Progenitor cell of endocrine pancreas (in vitro differentiated cells): ENCODE results near the gene RILPL1. TPM values are rescaled to one million over a fixed set of nuclear protein-coding genes. Genes with fewer than 3 reads are reported as not detected.

Experiments used
- DNase-seq: peaks from one replicate; pipeline ENCODE4 v3.0.0; 2021; ENCODE audit warnings: low spot score; ENCODE audit not compliant: unreplicated experiment
- H3K27ac Mint-ChIP-seq: 2 replicates; pipeline ENCODE4 v1.8.0; 2021; ENCODE audit warnings: mild to moderate bottlenecking, moderate library complexity, mixed read lengths
- H3K27me3 Mint-ChIP-seq: 2 replicates; pipeline ENCODE4 v1.8.0; 2021; ENCODE audit warnings: mixed read lengths
- H3K36me3 Mint-ChIP-seq: 2 replicates; pipeline ENCODE4 v1.8.0; 2022; ENCODE audit warnings: mixed read lengths; ENCODE audit not compliant: insufficient read depth
- H3K4me1 Mint-ChIP-seq: 2 replicates; pipeline ENCODE4 v1.8.0; 2021; ENCODE audit warnings: low read depth, mixed read lengths
- H3K4me3 Mint-ChIP-seq: 2 replicates; pipeline ENCODE4 v1.8.0; 2021; ENCODE audit warnings: low read depth, mild to moderate bottlenecking, moderate library complexity, mixed read lengths
- H3K9me3 Mint-ChIP-seq: 2 replicates; pipeline ENCODE4 v1.8.0; 2021; ENCODE audit warnings: low read depth, mixed read lengths
- CTCF ChIP-seq: fragments of 200-600 bp; sonication (generic); IDR thresholded peaks from one replicate; pipeline ENCODE4 v1.5.0; 2021; ENCODE audit warnings: antibody characterized with exemption, mild to moderate bottlenecking; ENCODE audit not compliant: unreplicated experiment
- total RNA-seq: library from RNA; stranded (reverse); gene quantifications from 2 replicates; pipeline ENCODE4 v1.2.1, GENCODE V29; 2021

Gene RILPL1
- total RNA-seq, 1 donor from 2014 or later = 26.2 TPM

DNA sequence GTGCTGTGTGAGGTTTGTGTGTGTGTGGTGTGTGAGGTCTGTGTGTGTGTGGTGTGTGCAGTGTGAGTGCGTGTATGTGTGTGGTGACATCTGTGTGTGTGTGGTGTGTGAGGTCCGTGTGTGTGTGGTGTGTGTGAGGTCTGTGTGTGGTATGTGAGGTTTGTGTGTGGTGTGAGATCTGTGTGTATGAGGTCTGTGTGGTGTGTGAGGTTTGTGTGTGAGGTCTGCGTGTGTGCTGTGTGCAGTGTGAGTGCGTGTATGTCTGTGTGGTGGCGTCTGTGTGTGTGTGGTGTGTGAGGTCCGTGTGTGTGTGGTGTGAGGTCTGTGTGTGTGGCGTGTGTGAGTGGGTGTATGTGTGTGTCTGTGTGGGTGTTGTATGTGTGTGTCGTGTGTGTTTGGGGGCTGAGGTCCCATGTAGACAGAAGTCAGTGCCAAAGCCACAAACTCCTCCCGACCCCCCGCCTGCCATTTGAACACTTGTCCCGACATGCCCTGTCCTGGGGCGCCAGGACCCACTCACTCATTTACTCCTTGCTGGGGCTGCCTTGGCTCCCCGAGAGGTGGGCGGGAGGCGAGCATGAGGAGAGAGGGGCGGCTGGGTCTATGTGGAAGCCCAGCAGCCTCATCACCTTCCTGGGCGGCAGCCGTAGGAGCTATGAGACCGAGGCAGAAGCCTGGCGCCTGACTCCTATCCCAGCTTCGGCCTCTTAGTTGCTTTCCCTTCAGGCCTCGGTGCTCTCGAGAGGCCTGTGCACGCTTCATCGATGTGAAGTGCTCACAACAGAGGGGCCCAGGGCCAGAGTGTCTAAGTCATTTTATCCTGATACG is 20.5 kb downstream of the RILPL1 start:
- TF ChIP-seq CTCF = no peak
- no peak overlapping the region for H3K4me3 Mint-ChIP-seq
- no peaks in the 10 kb centered on the region for H3K9me3 Mint-ChIP-seq
- H3K27ac Mint-ChIP-seq = no peak overlapping the region
- H3K36me3 Mint-ChIP-seq = peaks cover 19% of the 10 kb centered on the region
- no peak for DNase-seq
- H3K27me3 Mint-ChIP-seq = no peaks in the 10 kb centered on the region
- H3K4me1 Mint-ChIP-seq = no peaks in the 10 kb centered on the region

DNA sequence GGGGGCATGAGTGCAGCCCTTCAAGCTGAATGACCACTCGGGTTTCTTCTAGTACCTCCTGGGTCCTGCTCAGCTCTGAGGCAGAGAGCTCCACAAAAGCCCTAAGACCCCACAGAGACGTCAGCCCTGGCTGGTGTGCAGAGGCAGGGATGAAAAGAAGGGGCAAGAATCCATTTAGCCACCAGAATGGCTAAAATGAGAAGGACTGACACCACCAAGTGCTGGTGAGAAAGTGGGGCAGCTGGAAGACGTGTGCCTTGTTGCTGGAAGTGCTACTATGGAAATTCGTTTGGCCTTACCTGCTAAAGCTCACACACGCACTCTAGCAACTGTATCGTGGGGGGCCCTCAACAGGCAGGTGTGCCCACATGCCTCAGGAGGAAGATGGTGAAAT is 26.7 kb downstream of the RILPL1 start:
- no peak for DNase-seq
- Mint-ChIP-seq H3K27ac (no peak overlapping the region), H3K4me1 (no peaks in the 10 kb centered on the region), H3K9me3 (no peaks in the 10 kb centered on the region), H3K4me3 (no peak overlapping the region), H3K27me3 (no peaks in the 10 kb centered on the region), H3K36me3 (peaks cover 6% of the 10 kb centered on the region)
- TF ChIP-seq CTCF = no peak

- Mint-ChIP-seq H3K4me3 (no peak overlapping the region), H3K9me3 (no peaks in the 10 kb centered on the region), H3K36me3 (peaks cover 6% of the 10 kb centered on the region), H3K27me3 (no peaks in the 10 kb centered on the region), H3K4me1 (no peaks in the 10 kb centered on the region), H3K27ac (no peak overlapping the region)
- DNase-seq = no peak
- no peak for TF ChIP-seq CTCF
Observed at GRCh38 chr12:123506059-123506842, 27.3 kb downstream of the RILPL1 start.

- Mint-ChIP-seq H3K27ac (no peak overlapping the region), H3K36me3 (peaks cover 16% of the 10 kb centered on the region), H3K27me3 (no peaks in the 10 kb centered on the region), H3K4me3 (no peak overlapping the region), H3K4me1 (no peaks in the 10 kb centered on the region), H3K9me3 (no peaks in the 10 kb centered on the region)
- no peak for DNase-seq
- TF ChIP-seq CTCF = no peak
Observed at GRCh38 chr12:123502163-123502704, 31.3 kb downstream of the RILPL1 start.

- Mint-ChIP-seq H3K4me3 (no peak overlapping the region), H3K9me3 (no peaks in the 10 kb centered on the region)
Observed at GRCh38 chr12:123499332-123499731, 34.2 kb downstream of the RILPL1 start.

More at GRCh38 chr12:123499332-123499731, 34.2 kb downstream of the RILPL1 start:
- no peak for DNase-seq
- no peaks in the 10 kb centered on the region for H3K27me3 Mint-ChIP-seq
- H3K4me1 Mint-ChIP-seq = no peaks in the 10 kb centered on the region
- peaks cover 21% of the 10 kb centered on the region for H3K36me3 Mint-ChIP-seq
- H3K27ac Mint-ChIP-seq = no peak overlapping the region
- no peak for TF ChIP-seq CTCF
